GM18909 (cell line): ENCODE data around the gene ADAMTS12.

Experiments used
- ATAC-seq: cut with Tn5 transposase; IDR thresholded peaks from one replicate; pipeline ENCODE4 v1.9.1; 2021; ENCODE audit warnings: mild to moderate bottlenecking; ENCODE audit not compliant: unreplicated experiment, poor library complexity

ADAMTS12 gene

DNA sequence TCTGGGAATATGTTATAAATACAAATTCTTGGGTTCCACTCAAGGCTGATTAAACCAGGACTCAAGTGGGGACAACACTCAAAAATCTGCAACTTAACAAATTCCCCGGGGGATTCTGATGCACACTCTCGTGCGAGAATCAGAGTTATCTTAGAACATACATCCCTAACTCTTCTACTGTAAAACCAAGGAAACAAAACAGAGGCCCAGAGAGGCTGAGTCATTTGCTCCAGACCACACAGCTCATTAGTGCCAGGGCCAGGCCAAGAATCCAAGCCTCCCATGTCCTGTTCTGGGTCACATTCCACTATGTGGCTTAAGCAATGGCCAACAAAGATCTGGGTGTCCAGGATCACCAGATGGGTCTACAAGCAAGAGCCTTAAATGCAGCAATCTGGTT lies 166.0 kb downstream of the ADAMTS12 start:
- no peak for ATAC-seq

DNA sequence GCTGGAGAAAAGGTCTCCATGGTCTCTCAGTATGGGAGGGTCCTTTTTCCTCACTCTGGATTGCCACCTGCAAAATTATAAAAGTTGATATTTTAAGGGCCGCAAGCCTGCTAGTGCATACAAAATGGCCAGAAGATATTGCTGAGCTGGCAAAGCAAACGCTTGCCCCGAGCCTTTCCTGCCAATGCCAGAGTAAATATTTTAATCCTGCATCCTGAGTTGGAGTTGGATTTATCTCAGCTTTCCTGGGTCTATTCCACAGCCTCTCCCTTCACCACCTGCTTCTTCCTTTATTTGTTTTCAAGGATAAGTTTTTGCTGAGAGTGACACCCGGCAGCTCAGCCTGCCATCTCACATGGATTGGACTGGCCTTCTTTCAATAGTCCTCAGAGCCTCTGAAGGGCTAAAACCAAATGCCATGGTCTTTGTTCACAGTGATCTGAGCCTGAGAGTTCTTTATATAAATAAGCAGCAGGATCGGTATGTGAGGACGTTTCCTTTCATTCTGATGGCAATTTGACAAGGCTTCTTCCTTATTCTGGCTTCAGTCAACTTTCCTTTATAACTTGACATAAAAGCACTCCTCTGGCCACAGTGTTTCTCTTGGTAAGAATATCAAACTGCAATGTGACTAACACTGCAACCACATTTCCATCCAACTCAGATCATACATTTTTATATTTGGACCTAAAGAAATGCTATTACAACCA lies 170.1 kb downstream of the ADAMTS12 start:
- ATAC-seq = no peak

DNA sequence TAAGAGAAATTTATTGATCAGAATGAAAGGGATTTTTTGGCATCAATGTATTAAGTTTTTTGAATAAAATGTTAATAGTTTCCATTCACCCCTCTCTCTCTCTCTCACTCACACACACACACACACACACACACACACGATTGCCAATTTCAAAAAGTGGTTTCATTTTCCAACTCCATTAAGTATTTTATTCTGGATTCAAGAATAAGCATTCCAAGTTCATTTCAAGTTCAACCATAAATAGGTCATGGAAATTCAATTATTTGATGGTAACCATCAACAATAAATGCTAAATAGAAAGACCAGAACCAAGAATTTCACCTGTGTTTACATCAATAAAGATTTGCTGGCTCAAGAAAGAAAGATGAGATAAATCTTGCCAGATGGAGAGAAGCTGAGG lies 171.6 kb downstream of the ADAMTS12 start:
- ATAC-seq = no peak

DNA sequence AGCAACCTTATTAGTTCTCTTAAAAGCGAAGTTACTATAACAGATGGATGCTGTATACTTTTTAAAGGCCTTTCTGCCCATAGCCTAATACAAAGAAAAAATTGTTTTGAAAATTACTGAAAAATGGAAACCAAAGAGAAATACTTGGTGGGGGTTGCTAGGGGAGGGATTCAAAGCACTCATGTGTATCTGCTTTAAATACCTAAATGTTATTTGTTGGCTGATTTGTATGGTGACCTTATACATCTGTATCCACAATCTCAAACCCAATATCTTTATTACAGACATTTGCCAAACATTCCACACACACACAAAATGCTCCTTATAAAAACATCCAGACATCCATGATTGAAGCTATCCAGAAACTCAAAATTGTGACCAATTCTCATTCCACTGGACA lies 172.0 kb downstream of the ADAMTS12 start:
- ATAC-seq = no peak

DNA sequence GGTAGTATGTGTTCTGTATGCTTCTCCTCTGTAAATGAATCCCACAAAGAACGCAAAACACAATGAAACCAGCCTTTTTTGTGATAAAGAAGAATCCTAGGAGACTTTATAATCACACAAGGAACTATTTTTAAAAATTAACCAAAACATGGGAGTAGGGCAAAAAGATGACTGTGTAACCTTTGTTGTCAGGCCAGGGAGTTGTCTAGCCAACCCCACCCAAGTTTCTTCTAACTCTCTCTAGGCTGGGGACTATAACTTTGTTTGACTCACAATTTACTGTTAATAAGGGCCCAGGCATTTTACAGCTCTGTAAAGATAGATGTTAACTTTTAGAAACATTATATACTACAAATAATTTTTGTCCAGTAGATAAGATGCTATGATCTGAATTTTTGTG lies 176.1 kb downstream of the ADAMTS12 start:
- no peak for ATAC-seq

DNA sequence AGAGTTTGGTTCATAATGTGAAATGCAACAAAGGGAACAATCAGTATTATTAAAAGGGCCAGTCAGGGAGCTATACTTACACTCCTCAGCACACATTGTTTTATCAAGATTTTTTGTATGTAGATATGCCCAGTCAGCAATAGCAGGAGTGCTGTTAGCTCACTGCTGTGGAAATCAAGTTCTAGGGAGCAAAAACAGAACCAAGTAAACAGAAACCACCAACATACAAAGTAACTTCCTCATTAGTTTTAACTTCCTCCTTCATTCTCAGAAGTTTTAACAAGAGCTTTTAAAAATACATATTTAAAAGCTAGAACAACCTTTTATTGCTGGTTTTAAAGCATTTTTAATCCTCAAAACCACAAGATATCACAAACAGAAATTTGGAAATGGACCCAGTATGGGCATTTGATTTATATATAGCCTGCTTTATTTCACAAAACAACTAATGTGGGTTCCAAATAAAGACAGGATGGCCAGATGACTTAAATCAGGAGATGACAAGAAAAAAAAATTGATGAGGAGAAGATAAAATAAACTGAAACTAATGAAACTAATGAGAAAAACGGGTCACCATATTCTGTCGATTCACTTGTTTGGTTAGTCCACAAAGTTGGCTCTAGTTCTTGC lies 178.5 kb downstream of the ADAMTS12 start:
- peak; percentile 75 for ATAC-seq

DNA sequence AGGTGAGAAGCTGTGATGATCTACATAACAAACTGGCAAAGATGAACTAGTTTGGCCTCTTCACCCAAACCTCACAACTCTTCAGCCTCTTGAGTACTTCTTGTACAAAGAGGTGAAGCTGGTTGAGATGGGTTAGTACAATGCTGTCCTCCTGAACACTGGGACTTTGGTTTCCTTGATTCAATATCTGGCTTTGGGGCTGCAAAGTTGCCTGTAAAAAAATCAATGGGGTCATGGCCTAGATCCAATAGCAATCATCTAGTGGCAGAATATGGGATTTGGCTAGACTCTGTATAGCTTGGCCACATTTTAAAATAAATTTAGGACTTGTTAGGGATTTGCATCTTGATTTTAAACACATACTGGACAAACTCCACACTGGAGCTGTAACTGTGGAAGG lies 179.1 kb downstream of the ADAMTS12 start:
- peak; percentile 16 for ATAC-seq

DNA sequence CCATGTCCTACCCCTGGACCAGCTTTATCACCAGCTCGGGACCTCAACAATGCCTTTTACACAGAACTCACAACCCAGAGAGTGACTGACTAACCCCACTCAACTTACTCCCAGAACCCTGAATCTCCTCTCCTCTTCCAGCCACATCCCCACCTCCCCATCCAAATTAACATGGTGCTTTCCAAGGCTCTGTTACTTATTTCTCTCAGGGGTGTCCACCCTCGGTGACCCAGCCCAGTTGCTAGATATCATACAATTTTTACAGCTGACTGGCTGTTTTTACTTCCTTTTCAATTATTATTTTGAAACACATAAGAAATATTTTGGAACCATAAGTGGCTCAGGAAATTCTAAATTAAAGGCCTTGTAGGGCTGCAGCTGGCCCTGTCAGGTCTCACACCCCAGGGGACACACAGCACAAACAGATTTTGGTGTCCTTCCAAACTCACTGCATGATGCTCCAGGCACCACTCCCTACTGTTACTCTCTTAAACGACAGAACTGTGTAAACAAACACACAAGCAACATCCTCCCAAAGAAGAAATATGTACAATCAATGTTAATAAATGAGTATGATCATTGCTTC lies 180.6 kb downstream of the ADAMTS12 start:
- no peak for ATAC-seq

DNA sequence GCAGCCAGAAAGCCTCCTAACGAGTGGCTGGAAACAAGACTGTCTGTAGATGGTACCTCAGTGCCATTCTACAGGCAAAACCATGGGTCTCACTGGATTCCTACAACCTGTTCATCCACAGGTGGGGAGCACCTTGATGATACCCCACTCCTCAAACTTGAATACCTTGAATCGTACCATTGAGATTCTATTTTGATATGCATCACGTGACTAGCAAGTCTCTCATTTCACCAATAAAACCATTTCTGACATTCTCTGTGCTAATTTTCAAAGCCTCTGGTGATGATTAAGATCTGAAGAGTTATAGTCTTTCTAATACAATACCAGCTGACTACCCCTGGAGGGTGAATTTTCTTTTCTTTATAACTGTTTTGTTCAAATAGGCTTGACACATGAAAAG lies 188.9 kb downstream of the ADAMTS12 start:
- no peak for ATAC-seq

DNA sequence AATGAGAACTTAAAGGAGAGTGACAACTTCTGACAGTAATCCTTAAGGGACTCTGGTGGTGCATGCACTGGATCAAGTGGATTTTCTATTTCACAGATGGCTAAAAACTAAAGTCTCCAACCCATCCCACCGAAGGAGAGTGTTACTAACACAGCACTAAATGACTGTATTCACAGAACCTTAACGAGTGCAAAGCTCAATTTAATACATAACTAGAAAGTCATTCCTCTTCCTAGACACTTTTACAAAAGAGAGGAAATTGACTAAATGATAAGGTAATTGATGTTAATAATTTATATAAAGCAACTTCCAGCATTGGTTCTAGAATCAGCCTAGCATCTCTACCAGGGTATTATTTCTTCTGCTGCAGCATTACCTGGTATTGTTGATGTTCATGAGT lies 189.8 kb downstream of the ADAMTS12 start:
- no peak for ATAC-seq

DNA sequence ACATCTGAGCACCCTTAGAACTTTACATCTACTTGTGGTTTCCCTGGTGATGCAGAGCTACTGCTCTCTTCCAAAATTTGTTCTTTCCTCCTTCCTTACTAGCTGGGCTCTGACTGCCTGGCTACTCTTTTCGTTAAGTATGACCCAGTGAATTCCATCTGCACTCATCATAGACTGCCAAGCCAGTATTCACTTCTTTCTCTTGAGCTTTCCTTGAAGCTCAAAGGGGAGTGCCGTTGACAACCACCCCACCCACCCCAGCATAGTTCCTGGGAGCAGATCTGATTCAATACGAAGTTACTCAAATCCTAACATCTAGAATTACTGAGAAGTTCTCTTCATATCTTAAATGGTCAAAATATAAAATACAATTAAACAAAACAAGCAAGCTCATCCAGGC lies 190.5 kb downstream of the ADAMTS12 start:
- ATAC-seq = no peak

DNA sequence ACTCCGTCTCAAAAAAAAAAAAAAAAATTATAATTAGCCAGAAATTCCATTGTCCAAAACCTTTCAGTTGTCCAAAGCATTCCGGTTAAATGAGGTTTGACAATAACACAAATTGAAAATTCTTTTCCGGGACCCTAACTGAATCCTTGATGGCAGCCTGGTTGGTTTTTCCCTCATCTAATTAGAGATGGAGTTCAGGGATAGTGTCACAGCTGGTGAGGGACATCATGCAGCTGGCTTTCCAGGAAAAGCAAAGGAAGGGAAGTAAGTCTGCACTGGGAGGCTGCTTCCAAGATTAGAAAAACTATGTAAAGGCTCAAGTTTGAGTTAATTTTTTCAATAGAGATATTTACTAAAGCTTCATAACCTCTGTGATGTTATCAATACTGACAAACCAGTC lies 195.4 kb downstream of the ADAMTS12 start:
- ATAC-seq = no peak

DNA sequence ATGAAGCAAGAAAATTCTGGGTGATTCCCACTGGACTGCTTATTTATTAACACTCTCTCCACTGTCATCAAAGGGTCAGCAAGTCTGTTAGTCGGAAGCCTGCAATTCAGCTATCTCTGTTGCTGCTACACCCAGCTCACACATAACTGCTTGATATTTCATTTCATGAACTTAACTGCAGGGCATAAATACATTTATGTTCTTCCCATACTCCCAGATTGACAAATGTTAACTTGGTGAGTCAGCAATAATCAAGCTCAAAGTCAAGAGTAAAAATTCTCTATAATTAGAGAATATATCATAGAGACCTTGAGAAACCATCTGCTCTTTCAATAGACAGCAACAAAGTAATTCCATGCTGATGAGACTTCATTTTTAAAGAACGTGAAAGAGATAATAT lies 198.8 kb downstream of the ADAMTS12 start:
- ATAC-seq = no peak

DNA sequence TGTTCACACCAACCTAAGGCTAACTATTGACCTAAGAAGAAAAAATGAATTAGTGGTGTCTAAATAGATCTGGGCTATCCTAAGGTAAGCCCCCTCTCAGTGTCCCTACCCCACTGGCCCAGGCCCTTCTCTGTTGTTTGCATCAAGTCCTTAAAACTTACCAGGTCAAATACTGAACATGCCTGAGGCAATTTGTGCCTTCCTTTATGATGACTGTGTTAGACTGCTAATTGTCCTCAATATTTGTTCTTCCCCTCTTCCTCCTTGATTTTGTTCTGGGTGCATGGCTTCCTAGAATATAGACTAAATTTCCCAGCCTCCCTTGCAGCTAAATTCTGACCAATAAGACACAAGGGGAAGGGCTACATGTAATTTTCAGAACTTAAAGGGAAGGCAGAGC lies 199.9 kb downstream of the ADAMTS12 start:
- no peak for ATAC-seq

DNA sequence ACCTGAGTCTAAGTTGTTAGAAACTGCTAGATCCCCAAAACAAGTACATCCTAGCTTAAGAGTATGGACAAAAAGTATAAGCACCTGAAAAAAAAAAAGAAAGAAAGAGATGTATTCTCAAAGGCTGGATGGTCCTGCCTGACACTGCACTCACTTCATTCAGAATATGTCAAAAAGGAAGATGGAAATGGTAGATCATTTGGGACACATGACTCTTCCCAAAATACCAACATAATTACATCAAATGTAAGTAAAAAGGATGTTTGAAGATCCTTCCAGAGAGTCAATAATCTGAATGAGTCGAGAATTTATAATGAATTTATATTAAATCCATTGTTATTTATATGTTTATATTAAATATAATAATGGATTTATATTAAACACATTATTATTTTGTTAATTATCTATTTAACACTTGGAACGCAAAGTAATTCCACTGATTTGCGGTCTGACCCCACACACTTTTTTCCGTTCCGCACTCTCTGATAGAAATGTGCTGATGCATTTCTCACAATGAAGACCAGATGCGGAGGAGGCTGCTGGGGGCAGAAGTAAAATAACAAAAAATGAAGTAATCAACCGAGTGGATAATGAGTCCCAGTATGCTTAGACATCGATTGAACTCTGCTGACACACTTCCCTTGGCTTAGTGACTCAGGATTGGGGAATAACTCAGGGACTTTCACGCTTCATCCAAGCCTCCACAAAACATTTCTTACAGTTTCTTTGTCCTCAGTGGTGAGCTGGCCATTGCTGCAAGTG lies 201.2 kb downstream of the ADAMTS12 start:
- no peak for ATAC-seq

DNA sequence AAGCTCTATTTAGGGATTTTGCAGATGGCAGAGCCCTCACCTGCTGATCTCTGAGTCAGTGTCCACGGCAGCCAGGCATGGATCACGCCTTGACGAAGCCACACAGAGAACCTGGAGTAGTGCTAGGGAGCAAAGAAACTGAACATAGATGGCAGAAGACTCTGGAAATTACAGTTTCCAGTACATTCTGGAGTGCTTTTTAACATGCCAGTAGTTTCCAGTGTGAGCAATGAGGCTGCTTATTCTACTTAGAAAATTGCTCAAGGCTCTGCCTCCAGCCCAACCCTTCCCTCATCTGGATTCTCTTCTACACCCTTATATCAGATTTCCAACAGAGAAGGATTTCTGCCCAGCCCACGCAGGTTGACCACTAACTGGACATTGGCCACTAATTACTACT lies 203.3 kb downstream of the ADAMTS12 start:
- ATAC-seq = no peak

DNA sequence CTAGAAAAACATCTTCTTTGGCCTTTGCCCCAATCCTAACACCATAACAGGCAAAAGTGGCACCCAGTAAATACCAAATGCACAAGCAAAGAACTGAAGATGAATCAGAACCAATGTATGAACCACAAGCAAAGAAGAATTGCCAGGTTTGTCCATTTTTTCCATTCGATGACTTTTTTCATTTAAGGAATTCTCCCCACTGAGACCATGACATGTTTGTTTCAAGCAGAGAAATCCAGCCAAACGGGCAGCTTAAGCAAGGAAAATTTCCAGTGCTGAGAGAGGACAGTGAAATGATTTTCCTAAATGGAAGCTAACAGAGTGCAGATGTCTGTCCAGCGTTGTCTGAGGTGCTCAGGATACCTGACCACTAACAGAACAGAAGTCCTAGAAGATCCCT lies 203.7 kb downstream of the ADAMTS12 start:
- ATAC-seq = no peak

DNA sequence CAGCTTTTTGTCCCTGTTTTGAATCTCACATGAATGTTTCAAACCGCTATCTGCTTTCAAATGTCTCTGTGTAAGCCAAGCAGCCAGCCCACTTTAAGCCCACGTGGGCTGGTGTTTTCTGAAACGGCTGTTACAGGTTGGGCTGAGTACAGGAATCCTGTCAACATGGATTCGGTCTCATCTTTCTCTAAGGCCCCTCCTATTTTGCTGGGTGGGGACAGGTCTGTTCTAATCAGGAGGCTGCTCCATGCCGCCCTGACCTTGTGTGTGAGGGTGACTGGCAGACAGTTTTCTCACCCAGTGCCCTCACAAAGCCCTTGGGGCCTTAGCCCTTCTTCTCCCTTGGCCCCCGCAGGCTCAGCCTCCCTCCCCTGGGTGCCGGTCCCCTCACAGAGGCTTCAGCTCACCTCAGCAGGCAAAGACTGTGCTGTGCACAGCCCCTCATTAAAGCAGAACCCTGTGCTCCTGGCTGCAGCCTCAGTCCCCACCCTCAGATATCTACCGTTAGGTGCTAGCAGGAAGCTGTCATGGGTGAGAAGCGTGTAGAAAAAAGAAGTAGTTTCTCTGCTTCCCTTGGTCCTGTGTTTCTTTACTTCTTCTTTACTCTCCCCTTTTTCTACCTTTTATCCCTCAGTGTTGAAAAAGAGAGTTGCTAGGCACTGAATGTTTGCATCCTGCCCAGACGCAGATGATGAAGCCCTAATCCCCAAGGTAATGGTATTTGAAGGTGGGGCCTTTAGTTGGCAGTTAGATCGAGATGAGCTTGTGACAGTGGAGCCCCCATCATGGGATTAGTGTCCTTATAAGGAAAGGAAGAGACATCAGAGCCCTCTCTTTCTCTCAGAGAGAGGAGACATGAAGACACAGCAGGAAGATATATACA lies 205.7 kb downstream of the ADAMTS12 start:
- no peak for ATAC-seq

DNA sequence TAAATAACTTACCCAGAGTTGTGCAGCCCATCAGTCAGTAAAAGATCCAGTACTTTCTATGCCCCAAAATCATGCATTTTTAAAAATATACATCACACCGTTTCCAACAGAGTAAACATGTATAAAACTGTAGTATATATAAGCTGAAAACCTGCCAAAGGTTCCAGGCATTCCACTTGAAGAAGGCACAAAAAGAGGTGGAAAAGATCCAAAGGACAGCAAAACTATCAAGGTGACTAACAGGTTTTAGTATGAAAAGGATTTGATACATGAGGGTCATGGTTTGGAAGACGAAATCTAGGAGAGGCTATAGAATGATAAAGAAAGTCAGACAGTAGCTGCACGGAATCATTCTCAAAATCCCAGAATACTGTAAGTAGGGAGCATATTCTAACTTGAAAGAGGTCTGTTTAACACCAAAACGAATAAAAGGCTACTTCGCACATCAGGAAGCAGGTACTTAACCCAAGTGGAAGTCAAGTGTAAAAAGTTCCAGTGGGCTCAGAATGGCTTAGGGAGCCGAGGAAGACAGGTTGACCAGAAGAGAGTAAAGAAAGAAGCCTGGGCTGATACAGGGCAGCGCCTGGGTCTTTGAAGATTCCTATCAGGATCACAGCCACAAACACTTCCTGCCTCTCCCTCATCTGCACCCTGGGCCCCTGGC lies 207.2 kb downstream of the ADAMTS12 start:
- no peak for ATAC-seq

DNA sequence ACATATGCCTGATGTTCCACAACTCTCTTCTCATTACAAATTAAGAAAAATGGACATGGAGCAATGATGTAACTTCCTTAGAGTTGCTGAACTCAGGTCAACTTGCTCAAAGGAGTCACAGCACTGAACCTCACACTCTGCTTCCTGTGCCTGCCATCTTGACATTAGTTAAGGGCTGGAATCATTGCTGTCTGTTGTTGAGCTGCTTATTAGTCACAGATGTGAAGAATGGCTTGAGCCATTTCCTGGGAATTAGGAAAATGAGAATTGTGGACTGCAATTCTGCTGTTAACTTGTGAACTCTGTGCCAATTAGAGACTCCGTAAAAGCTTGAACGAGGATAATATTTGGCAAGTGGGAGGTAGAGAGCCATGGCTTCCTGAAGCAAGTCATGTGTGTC lies 212.0 kb downstream of the ADAMTS12 start:
- ATAC-seq = no peak
